AG09309 (cell line): ENCODE measurements around the gene CYP2R1.

Experiments
- DNase-seq: peaks from one replicate; pipeline ENCODE4 v3.0.0-alpha.2; 2010; ENCODE audit warnings: low read depth
- H3K4me3 ChIP-seq: 2 replicates; pipeline ENCODE4 v1.5.1; 2011; ENCODE audit warnings: mild to moderate bottlenecking, low read depth, low read length, moderate library complexity; ENCODE audit not compliant: control insufficient read depth
- TF ChIP-seq, protein P1 (sequence below): IDR thresholded peaks from 2 replicates; pipeline ENCODE4 v1.5.1; 2011; ENCODE audit warnings: mild to moderate bottlenecking, low read depth, low read length, inconsistent platforms; ENCODE audit not compliant: insufficient read depth, control insufficient read depth; ENCODE audit errors: missing control alignments

The CYP2R1 gene

DNA sequence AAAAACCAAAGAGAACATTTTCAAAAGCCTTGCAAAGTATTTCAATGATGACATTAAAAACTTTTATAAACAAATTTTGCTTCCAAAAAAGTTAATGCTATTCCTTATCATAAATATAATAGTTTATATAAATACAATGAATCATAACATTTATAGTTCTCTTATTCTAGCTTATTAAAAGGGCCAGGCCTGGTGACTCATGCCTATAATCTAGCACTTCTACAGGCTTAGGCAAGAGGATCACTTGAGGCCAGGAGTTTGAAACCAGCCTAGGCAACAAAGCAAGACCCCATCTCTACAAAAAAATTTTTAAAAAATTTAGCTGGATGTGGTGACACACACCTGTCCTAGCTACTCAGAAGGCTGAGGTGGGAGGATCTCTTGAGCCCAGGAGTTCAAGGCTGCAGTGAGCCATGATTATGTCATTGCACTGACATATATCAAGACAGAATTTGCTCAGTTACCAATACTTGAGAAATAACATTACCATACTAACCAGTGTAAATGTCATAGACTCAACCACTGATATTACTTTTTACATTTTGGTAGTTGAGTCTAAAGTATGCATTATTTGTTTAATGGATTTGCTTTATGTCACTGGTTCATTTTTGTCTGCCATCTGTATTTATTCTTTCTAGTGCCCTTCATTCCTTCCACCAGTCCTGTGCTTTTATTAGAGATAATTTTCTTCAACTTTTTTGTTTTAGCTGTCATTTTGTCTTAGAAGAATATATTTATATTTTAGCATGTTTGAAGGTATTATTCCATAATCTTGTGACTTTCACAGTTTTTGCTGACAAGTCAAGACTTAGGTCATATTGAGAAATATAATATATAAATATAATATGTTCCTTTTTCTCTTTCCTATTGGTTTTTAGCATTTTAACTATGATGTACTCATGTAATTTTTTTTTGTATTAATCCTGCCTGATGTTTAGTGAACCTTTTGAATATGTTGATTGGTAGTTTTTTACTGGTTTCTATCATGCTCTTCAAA, 56.2 kb downstream of the CYP2R1 start:
- DNase-seq, result no peak
- H3K4me3 ChIP-seq, result no peak overlapping the region
- TF ChIP-seq, protein P1, sequence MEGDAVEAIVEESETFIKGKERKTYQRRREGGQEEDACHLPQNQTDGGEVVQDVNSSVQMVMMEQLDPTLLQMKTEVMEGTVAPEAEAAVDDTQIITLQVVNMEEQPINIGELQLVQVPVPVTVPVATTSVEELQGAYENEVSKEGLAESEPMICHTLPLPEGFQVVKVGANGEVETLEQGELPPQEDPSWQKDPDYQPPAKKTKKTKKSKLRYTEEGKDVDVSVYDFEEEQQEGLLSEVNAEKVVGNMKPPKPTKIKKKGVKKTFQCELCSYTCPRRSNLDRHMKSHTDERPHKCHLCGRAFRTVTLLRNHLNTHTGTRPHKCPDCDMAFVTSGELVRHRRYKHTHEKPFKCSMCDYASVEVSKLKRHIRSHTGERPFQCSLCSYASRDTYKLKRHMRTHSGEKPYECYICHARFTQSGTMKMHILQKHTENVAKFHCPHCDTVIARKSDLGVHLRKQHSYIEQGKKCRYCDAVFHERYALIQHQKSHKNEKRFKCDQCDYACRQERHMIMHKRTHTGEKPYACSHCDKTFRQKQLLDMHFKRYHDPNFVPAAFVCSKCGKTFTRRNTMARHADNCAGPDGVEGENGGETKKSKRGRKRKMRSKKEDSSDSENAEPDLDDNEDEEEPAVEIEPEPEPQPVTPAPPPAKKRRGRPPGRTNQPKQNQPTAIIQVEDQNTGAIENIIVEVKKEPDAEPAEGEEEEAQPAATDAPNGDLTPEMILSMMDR, result no peak
